Measurements from ENCODE around the gene TBC1D9. TPM values are rescaled to one million over a fixed set of nuclear protein-coding genes. Genes with fewer than 3 reads are reported as not detected.

The TBC1D9 gene
- total RNA-seq, 1 donor from 2014 or later, result 0.07 TPM

DNA sequence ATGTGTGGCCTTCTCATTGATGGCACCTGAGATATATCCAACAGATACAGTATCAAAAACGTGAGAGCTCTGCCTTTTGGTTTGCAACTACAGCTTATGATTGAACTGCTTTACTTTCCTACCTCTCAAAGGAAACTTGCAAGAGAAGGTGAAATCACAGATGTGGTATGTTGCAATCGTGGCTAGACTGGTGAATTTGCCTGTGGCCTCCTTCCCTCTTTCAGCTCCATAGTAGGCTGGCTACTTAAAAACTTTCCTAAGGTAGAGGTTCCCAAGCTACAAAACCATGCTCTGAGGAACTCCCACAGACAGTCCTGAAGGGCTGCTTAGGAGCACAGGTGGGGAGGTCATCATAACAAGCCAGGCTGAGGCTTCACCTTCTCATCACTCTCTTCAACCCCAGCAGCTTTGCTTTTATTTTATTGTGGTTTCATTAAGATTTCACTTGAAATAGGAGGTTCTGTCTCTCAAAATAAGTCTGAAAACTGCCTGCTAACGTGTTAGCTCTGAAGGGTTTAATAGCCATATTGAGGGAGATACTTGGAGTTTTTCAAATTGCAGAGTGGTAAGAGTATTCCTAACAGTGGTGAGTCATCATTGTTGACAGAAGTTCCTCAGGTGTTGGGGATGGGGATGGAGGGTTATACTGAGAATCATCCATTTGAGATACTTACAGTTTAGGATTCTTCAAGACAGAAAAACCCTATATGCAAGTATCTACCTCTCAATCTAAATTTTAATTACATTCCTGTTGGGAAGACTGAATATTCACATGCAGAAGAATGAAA lies 93.9 kb downstream of the TBC1D9 start:
- Mint-ChIP-seq H3K27me3 (ENCODE audit: low read depth) (peaks cover 11% of the 10 kb centered on the region), H3K4me3 (ENCODE audit: low read depth) (no peak overlapping the region), H3K27ac (no peak overlapping the region), H3K36me3 (ENCODE audit: low read depth) (no peaks in the 10 kb centered on the region), H3K4me1 (ENCODE audit: low read depth) (peaks cover 4% of the 10 kb centered on the region), H3K9me3 (no peaks in the 10 kb centered on the region)
- DNase-seq (ENCODE audit: low spot score), result no peak
- intact Hi-C loops (cut with micrococcal nuclease), result no loop called here

DNA sequence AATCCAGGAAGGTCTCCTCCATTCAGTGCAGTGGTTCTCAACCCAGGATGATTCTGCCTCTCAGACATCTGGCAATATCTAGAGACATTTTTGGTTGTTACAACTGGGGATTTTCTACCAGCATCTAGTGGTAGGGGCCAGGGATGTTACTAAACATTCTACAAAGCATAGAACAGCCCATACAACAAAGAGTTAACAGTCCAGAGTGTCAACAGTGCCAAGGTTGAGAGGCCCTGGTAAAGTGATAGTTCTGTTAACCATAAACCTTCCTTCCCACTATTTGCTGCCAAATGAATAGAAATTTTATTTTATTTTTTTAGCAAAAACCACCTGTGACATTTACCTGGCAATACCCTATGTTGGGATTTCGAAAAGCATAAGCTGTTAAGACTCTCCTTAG lies 94.6 kb downstream of the TBC1D9 start:
- Mint-ChIP-seq H3K9me3 (no peaks in the 10 kb centered on the region), H3K4me3 (ENCODE audit: low read depth) (no peak overlapping the region), H3K27ac (no peak overlapping the region), H3K27me3 (ENCODE audit: low read depth) (peaks cover 14% of the 10 kb centered on the region), H3K4me1 (ENCODE audit: low read depth) (no peaks in the 10 kb centered on the region), H3K36me3 (ENCODE audit: low read depth) (no peaks in the 10 kb centered on the region)
- no peak for DNase-seq (ENCODE audit: low spot score)
- intact Hi-C loops (cut with micrococcal nuclease), result no loop called here

DNA sequence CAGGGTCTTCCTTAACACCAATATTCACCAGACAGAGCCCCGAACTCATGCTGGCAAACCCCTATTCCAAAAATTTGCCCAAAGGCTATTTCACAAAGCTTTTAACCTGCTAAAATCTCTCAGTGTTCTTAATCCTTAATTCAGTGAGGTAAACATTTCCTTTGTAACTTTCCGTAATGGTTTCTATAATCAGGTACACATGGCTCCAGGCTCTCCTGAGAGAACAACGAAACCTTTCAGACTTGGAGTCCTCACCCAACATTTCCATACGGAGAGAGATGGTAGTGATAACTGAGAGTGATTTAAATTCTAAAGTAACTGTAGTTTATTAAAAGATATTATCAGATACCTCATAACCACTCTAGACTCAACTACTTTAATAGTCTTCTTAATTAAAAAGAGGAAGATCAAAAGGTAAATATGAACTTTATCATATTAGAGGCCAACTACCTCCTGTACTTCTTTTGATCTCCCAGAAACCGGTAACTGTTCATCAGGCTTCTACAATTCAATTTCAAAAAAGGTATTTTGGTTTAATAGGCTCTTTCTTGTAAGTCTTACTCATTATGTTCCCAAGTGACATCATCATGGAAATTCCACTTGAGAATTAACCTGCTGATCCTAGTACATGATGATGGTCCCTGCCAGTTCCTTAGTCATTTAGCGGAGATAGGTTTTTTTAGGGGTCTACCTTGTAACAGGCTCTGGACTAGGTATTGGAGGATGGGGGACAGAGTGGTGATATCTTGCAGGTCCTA lies 96.1 kb downstream of the TBC1D9 start:
- Mint-ChIP-seq H3K4me3 (ENCODE audit: low read depth) (no peak overlapping the region), H3K27me3 (ENCODE audit: low read depth) (peaks cover 19% of the 10 kb centered on the region), H3K27ac (no peak overlapping the region), H3K36me3 (ENCODE audit: low read depth) (no peaks in the 10 kb centered on the region), H3K9me3 (no peaks in the 10 kb centered on the region), H3K4me1 (ENCODE audit: low read depth) (no peaks in the 10 kb centered on the region)
- intact Hi-C loops (cut with micrococcal nuclease), result no loop called here
- no peak for DNase-seq (ENCODE audit: low spot score)

GRCh38 chr4:140654495-140654814 lies 101.7 kb downstream of the TBC1D9 start:
- Mint-ChIP-seq H3K27me3 (ENCODE audit: low read depth) (peaks cover 22% of the 10 kb centered on the region), H3K9me3 (no peaks in the 10 kb centered on the region), H3K4me1 (ENCODE audit: low read depth) (no peaks in the 10 kb centered on the region), H3K36me3 (ENCODE audit: low read depth) (no peaks in the 10 kb centered on the region), H3K27ac (no peak overlapping the region), H3K4me3 (ENCODE audit: low read depth) (no peak overlapping the region)
- DNase-seq (ENCODE audit: low spot score), result no peak
- intact Hi-C loops (cut with micrococcal nuclease), result no loop called here

DNA sequence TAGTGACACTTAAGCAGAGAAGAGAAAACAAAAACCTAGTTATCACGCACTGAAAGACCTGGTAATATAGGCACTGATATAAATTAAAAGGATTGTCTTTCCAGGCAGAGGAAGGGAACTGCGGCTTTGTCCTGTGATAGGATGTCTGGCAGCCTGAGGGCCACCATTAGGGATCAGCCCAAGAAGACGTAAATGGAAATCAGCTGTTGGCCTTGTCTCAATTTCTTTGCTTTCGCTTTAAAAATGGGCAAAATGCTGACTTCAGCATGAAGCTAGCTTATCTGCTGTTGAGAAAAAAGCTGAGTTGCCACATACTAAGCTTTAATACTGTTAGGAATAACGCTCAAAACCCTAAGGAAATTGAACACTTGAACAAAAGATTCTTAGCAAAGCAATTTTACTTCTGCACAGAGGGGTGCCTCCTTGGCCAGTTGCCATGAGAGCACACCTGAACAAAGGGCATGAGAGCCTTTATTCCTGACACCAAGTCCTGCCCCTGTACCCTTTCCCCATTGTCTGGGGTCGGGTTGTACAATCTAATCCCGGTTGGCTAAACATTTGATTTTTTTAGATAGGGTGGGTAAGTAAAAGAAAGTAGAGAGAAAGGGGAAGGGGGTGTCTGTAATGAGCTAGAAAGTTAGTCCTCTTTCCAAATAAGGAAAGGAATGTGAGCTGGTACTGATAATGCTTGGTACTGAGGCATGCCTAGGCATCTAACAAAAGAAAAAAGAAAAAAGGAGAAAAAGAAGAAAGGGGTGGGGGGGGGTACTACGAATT lies 102.3 kb downstream of the TBC1D9 start:
- peaks cover 25% of the 10 kb centered on the region for H3K27me3 Mint-ChIP-seq (ENCODE audit: low read depth)
- H3K27ac Mint-ChIP-seq, result no peak overlapping the region
- H3K4me3 Mint-ChIP-seq (ENCODE audit: low read depth), result no peak overlapping the region
- intact Hi-C loops (cut with micrococcal nuclease), result no loop called here
- no peaks in the 10 kb centered on the region for H3K4me1 Mint-ChIP-seq (ENCODE audit: low read depth)
- no peaks in the 10 kb centered on the region for H3K36me3 Mint-ChIP-seq (ENCODE audit: low read depth)
- no peak for DNase-seq (ENCODE audit: low spot score)
- no peaks in the 10 kb centered on the region for H3K9me3 Mint-ChIP-seq

- H3K9me3 Mint-ChIP-seq, result no peaks in the 10 kb centered on the region
- no peaks in the 10 kb centered on the region for H3K4me1 Mint-ChIP-seq (ENCODE audit: low read depth)
- no peak for DNase-seq (ENCODE audit: low spot score)
- peaks cover 29% of the 10 kb centered on the region for H3K27me3 Mint-ChIP-seq (ENCODE audit: low read depth)
- H3K36me3 Mint-ChIP-seq (ENCODE audit: low read depth), result no peaks in the 10 kb centered on the region
- H3K4me3 Mint-ChIP-seq (ENCODE audit: low read depth), result no peak overlapping the region
- no peak overlapping the region for H3K27ac Mint-ChIP-seq
- intact Hi-C loops (cut with micrococcal nuclease), result no loop called here
These were observed 103.6 kb downstream of the TBC1D9 start for GRCh38 chr4:140652601-140653000.

DNA sequence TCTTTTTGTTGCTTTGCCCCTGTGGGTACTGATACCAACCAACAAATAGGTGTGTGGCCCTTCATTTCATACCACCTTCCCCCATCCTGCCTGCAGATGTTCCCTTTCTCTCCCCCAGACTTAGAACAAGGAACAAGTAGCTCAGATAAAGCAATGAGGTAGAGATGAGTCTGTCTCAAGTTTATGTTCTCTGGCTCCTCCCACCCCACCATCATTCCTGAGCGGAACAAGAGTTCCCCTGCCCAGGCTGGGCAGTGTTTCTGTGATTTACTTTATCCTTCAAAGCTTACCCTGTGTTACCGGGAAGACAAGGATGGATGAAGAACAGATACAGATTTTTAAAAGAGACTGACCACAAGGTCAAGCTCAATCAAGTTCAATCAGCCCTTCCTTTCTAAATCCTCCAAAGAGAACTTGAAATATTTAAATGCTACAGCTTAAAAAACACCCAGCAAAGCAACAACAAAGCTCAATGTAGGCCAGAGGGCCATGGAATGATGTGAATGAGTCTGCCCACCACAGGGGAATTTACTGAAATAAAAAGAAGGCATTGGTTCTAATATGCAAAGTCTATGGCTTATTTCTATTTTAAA lies 107.4 kb downstream of the TBC1D9 start:
- no peaks in the 10 kb centered on the region for H3K9me3 Mint-ChIP-seq
- intact Hi-C loops (cut with micrococcal nuclease), result no loop called here
- H3K27me3 Mint-ChIP-seq (ENCODE audit: low read depth), result peaks cover 18% of the 10 kb centered on the region
- no peaks in the 10 kb centered on the region for H3K4me1 Mint-ChIP-seq (ENCODE audit: low read depth)
- no peak overlapping the region for H3K4me3 Mint-ChIP-seq (ENCODE audit: low read depth)
- H3K27ac Mint-ChIP-seq, result no peak overlapping the region
- no peak for DNase-seq (ENCODE audit: low spot score)
- no peaks in the 10 kb centered on the region for H3K36me3 Mint-ChIP-seq (ENCODE audit: low read depth)

DNA sequence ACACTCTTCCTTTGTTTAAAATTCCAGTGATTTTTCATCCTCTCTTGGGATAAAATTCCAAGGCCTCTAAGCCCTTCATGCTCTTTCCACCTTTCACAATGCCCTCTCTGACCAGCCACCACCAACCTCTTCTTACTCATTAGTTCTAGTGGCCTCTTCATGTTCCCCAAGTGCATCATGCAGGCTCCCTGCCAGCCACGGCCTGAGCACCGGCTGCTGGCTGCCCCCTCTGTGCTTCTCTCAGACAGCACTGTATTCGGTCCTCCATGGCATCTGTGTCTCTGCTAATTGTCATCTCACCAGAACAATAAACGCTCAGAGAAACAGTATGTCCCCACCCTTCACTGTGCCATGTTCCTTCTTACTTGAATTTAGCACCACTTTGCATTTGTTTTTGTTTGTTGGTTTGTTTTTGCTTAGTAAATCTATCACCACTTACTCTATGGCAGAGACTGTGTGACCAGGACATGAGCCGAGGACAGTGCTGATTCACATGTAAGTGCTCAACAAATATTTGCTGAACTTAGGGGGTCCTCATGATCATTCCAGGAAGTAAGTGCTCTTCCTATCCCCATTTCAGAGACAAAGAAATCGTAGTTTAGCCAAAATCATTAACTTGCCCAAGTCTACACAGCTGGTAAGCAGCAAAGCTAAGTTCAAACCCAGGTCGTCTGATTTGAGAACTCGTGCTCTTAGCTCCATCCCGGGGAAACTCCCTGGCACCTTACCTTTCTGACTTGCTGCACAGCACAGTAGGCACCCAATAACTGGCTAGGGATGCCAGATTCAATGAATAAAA lies 110.4 kb downstream of the TBC1D9 start:
- no peaks in the 10 kb centered on the region for H3K9me3 Mint-ChIP-seq
- no peaks in the 10 kb centered on the region for H3K36me3 Mint-ChIP-seq (ENCODE audit: low read depth)
- H3K4me3 Mint-ChIP-seq (ENCODE audit: low read depth), result no peak overlapping the region
- H3K4me1 Mint-ChIP-seq (ENCODE audit: low read depth), result no peaks in the 10 kb centered on the region
- DNase-seq (ENCODE audit: low spot score), result no peak
- intact Hi-C loops (cut with micrococcal nuclease), result no loop called here
- peaks cover 10% of the 10 kb centered on the region for H3K27me3 Mint-ChIP-seq (ENCODE audit: low read depth)
- H3K27ac Mint-ChIP-seq, result no peak overlapping the region

- Mint-ChIP-seq H3K4me3 (ENCODE audit: low read depth) (no peak overlapping the region), H3K9me3 (no peaks in the 10 kb centered on the region), H3K4me1 (ENCODE audit: low read depth) (no peaks in the 10 kb centered on the region), H3K27me3 (ENCODE audit: low read depth) (peaks cover 10% of the 10 kb centered on the region), H3K27ac (no peak overlapping the region), H3K36me3 (ENCODE audit: low read depth) (no peaks in the 10 kb centered on the region)
- no peak for DNase-seq (ENCODE audit: low spot score)
- intact Hi-C loops (cut with micrococcal nuclease), result no loop called here
These were observed 111.0 kb downstream of the TBC1D9 start for GRCh38 chr4:140645196-140645595.

- Mint-ChIP-seq H3K36me3 (ENCODE audit: low read depth) (no peaks in the 10 kb centered on the region), H3K4me3 (ENCODE audit: low read depth) (no peak overlapping the region), H3K9me3 (no peaks in the 10 kb centered on the region), H3K27ac (no peak overlapping the region), H3K27me3 (ENCODE audit: low read depth) (peaks cover 10% of the 10 kb centered on the region), H3K4me1 (ENCODE audit: low read depth) (no peaks in the 10 kb centered on the region)
- intact Hi-C loops (cut with micrococcal nuclease), result no loop called here
- DNase-seq (ENCODE audit: low spot score), result no peak
These were observed 111.6 kb downstream of the TBC1D9 start for GRCh38 chr4:140644470-140645185.

DNA sequence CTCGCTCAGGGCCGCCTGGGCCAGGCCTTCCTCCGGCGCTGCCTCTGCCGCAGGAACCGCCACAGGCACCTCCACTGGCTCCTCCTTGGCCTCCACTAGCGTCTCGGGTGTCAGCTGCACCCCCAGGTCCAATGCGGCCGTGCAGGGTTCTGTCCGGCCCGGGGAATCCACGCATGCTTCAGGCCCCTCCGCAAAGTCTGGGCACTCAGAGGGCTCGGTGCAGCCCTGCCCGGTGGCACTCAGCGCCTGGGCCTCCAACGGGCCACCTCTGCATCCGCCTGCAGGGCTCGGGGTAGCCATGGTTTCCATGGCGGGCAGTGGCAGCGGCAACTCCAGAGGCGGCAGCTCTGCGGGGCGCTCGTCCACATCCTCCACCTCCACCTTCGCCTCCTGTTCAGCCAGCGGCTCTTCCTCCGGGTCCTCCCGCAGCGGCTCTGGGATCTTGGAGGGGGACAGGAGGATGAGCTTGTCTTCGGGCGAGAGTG lies 112.6 kb downstream of the TBC1D9 start:
- intact Hi-C loops (cut with micrococcal nuclease), result no loop called here
- Mint-ChIP-seq H3K27me3 (ENCODE audit: low read depth) (peaks cover 4% of the 10 kb centered on the region), H3K27ac (no peak overlapping the region), H3K4me1 (ENCODE audit: low read depth) (no peaks in the 10 kb centered on the region), H3K4me3 (ENCODE audit: low read depth) (no peak overlapping the region), H3K36me3 (ENCODE audit: low read depth) (no peaks in the 10 kb centered on the region), H3K9me3 (no peaks in the 10 kb centered on the region)
- no peak for DNase-seq (ENCODE audit: low spot score)
